Measurements from ENCODE around the gene PLCB2.

Gene PLCB2

DNA sequence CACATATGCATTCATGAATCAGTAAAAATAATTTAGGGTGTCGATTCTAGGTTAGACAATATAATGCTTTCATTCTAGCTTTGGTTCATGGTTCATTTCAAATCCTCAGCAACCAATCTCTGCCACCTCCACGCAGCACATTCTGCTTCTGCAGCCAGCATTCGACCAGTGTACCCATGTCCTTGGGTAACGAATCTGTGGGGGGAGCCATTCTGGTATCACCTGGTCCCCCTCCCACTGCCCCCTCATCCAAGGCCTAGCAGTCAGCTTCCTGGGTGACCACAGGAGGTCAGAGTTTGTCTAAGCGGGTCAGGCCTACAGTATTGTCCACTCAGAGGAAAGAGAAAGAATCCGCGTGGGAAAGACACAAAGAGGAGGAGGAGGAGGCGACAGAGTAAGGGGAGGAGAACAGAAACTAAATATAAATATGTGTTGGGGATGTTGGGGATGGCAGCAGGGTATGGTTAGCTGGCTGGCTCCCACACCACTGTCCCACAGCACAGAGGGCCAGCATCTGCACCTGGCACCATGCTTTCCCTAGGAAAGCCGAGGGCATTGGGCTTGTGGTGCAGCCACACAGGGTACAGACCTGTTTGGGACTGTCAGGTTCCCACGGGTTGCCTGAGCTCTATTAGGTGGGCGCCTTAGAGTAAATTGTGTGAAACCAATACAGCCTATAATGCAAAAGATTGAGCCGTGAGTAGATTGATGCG, 56.8 kb downstream of the PLCB2 start:
- TF ChIP-seq CTCF (IDR thresholded peaks at IDR 0.05; ENCODE audit: low read depth, low read length), result no peak
- DNase-seq (ENCODE audit: extremely low read depth, low read depth), result no peak

GRCh38 chr15:40250304-40250656, 57.5 kb downstream of the PLCB2 start:
- no peak for DNase-seq (ENCODE audit: extremely low read depth, low read depth)

GRCh38 chr15:40249477-40250303, 58.0 kb downstream of the PLCB2 start:
- no peak for DNase-seq (ENCODE audit: extremely low read depth, low read depth)
- no peak for TF ChIP-seq CTCF (IDR thresholded peaks at IDR 0.05; ENCODE audit: low read depth, low read length)

More at GRCh38 chr15:40250304-40250656, 57.5 kb downstream of the PLCB2 start:
- no peak for TF ChIP-seq CTCF (IDR thresholded peaks at IDR 0.05; ENCODE audit: low read depth, low read length)

DNA sequence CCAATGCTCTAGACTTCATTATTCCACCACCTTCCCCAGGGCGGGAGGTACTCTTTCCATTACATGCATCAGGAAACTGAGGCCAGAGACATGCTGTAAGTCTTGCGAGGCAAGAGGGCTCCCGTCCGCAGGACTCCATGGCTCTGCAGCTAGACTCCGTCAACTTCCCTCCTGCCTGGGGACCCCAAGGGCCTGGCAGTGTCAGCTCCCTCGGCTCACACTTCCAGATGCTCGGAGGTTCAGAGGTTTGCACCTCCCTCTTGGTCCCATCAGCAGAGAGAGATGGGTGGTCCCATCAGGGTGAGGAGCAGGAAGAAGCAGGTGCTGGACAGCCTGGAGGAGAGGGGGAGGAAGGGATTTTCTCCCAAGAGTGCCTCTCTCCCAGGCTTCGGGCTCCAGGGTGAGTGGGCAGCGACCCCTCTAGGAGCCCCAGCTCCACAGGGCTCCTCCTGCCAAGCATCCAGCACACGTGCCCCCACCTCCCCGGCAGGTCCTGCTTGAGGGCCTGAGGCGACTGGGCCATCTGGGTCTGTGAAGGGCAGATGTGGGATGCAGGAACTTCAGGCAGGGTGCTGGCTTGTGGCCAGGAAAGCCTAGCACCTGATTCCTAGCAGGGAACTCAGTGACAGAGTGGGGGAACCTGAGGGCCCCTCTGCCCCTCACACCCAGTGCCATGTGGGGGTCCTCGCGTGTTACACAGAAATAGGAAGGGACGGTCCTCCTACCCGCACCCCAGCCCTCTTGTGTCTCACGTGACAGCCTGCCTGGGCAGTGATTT, 59.5 kb downstream of the PLCB2 start:
- TF ChIP-seq CTCF (IDR thresholded peaks at IDR 0.05; ENCODE audit: low read depth, low read length), result no peak
- DNase-seq (ENCODE audit: extremely low read depth, low read depth), result no peak

DNA sequence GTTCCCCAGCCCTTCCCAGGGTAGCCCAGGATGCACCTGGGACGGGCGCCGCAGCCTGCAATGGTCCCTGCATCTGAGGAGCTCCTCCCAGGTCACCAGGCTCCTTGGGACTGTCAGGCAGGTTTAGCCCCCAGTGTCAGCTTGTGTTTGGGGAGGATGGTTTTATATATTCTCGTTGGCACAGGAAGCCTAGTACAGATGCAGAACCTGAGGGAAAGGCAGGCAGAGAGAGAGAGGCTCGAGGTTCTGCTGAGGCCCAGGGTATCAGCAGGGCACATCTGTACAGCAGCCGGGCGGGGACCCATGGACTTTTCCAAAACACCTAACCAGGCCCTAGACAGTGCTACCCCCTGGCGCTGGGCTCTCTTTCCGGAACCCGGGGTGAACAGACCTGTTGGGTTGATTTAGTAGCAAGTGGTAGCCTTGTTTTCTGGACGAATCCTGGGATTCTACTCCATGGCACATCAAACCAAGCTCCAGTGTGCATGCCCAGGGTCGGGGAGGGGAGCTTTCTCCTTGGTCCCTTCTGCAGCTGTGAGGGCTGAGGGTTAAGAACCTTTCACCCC, 60.2 kb downstream of the PLCB2 start:
- DNase-seq (ENCODE audit: extremely low read depth, low read depth), result no peak
- TF ChIP-seq CTCF (IDR thresholded peaks at IDR 0.05; ENCODE audit: low read depth, low read length), result no peak

GRCh38 chr15:40246496-40247280, 61.0 kb downstream of the PLCB2 start:
- no peak for TF ChIP-seq CTCF (IDR thresholded peaks at IDR 0.05; ENCODE audit: low read depth, low read length)
- DNase-seq (ENCODE audit: extremely low read depth, low read depth), result no peak
